DOHH2 (cell line): Measurements from ENCODE around the gene BET1.

Experiments used
- H3F3A ChIP-seq: fragments of 200-600 bp; sonication (generic), shearing (Covaris generic); 2 replicates; pipeline ENCODE4 v1.6.0; 2016; ENCODE audit warnings: antibody characterized with exemption, mild to moderate bottlenecking; ENCODE audit not compliant: control insufficient read depth, insufficient read depth
- H3K27ac ChIP-seq: fragments of 200-600 bp; sonication (generic); 2 replicates; pipeline ENCODE4 v1.5.1; 2014; ENCODE audit warnings: low read depth, mild to moderate bottlenecking, low read length, moderate library complexity
- H3K27me3 ChIP-seq: fragments of 200-600 bp; sonication (generic); 2 replicates; pipeline ENCODE4 v1.6.1; 2014; ENCODE audit warnings: mild to moderate bottlenecking, low read length, mixed read lengths; ENCODE audit not compliant: control insufficient read depth
- H3K36me3 ChIP-seq: fragments of 200-600 bp; sonication (generic); 2 replicates; pipeline ENCODE4 v1.6.1; 2014; ENCODE audit warnings: mild to moderate bottlenecking, low read length, moderate library complexity, mixed read lengths; ENCODE audit not compliant: control insufficient read depth
- H3K4me1 ChIP-seq: fragments of 200-600 bp; sonication (generic); 2 replicates; pipeline ENCODE4 v1.6.1; 2014; ENCODE audit warnings: mild to moderate bottlenecking, low read length, mixed read lengths; ENCODE audit not compliant: control insufficient read depth
- H3K4me2 ChIP-seq: fragments of 200-600 bp; sonication (generic); 2 replicates; pipeline ENCODE4 v1.6.0; 2014; ENCODE audit warnings: mild to moderate bottlenecking, low read length, moderate library complexity
- H3K4me3 ChIP-seq: fragments of 200-600 bp; sonication (generic); 2 replicates; pipeline ENCODE4 v1.5.1; 2014; ENCODE audit warnings: mild to moderate bottlenecking, low read length, mixed read lengths
- H3K79me2 ChIP-seq: fragments of 200-600 bp; sonication (generic); 2 replicates; pipeline ENCODE4 v1.6.1; 2014; ENCODE audit warnings: mild to moderate bottlenecking, low read length, mixed read lengths; ENCODE audit not compliant: control insufficient read depth
- H3K9me2 ChIP-seq: fragments of 200-600 bp; sonication (generic); replicated peaks from 2 replicates; pipeline ENCODE4 v1.6.1; 2014; ENCODE audit warnings: mild to moderate bottlenecking, low read length, mixed read lengths; ENCODE audit not compliant: control insufficient read depth
- H3K9me3 ChIP-seq: fragments of 200-600 bp; sonication (generic); 2 replicates; pipeline ENCODE4 v1.6.1; 2014; ENCODE audit warnings: antibody characterized with exemption, low read length, mixed read lengths; ENCODE audit not compliant: control insufficient read depth, insufficient read depth
- H4K20me1 ChIP-seq: fragments of 200-600 bp; sonication (generic); 2 replicates; pipeline ENCODE4 v1.6.0; 2014; ENCODE audit warnings: low read depth, mild to moderate bottlenecking, antibody characterized with exemption, low read length, moderate library complexity; ENCODE audit not compliant: control insufficient read depth, insufficient read depth
- CTCF ChIP-seq: fragments of 200-600 bp; sonication (generic); IDR thresholded peaks from one replicate; pipeline ENCODE4 v1.5.1; 2014; ENCODE audit warnings: antibody characterized with exemption, mild to moderate bottlenecking, low read depth, low read length; ENCODE audit not compliant: poor library complexity, severe bottlenecking
- EZH2phosphoT487 ChIP-seq: fragments of 200-600 bp; sonication (generic); IDR thresholded peaks from 2 replicates; pipeline ENCODE4 v1.6.1; 2017; ENCODE audit warnings: borderline replicate concordance, mild to moderate bottlenecking, antibody characterized with exemption, low read length, moderate library complexity, mixed read lengths

Gene BET1

GRCh38 chr7:94039368-94040035, 35.3 kb upstream of the BET1 start:
- no peaks in the 10 kb centered on the region for H3K9me3 ChIP-seq
- peaks cover 63% of the 10 kb centered on the region for H3K4me1 ChIP-seq
- no peaks in the 10 kb centered on the region for H3K79me2 ChIP-seq
- TF ChIP-seq CTCF (no peak), EZH2phosphoT487 (no peak)
- no peaks in the 10 kb centered on the region for H3K9me2 ChIP-seq
- no peak overlapping the region for H3K4me3 ChIP-seq
- peak overlapping the region; percentile 27 for H3K4me2 ChIP-seq
- H3K27ac ChIP-seq, result no peak overlapping the region
- H3K27me3 ChIP-seq, result no peaks in the 10 kb centered on the region
- H3F3A ChIP-seq, result no peaks in the 10 kb centered on the region
- no peaks in the 10 kb centered on the region for H4K20me1 ChIP-seq
- H3K36me3 ChIP-seq, result no peaks in the 10 kb centered on the region

- Histone ChIP-seq H3K27me3 (no peaks in the 10 kb centered on the region), H3K4me3 (no peak overlapping the region), H3K27ac (no peak overlapping the region), H3F3A (no peaks in the 10 kb centered on the region), H3K4me2 (no peak overlapping the region), H3K9me3 (no peaks in the 10 kb centered on the region), H4K20me1 (no peaks in the 10 kb centered on the region), H3K9me2 (no peaks in the 10 kb centered on the region), H3K36me3 (no peaks in the 10 kb centered on the region), H3K4me1 (peaks cover 41% of the 10 kb centered on the region), H3K79me2 (no peaks in the 10 kb centered on the region)
- TF ChIP-seq CTCF (no peak), EZH2phosphoT487 (no peak)
Observed at GRCh38 chr7:94031865-94032264, 27.7 kb upstream of the BET1 start.

GRCh38 chr7:94030634-94031033, 26.5 kb upstream of the BET1 start:
- Histone ChIP-seq H3K36me3 (no peaks in the 10 kb centered on the region), H3K9me2 (no peaks in the 10 kb centered on the region)

More at GRCh38 chr7:94030634-94031033, 26.5 kb upstream of the BET1 start:
- Histone ChIP-seq H3K79me2 (no peaks in the 10 kb centered on the region), H3F3A (no peaks in the 10 kb centered on the region), H3K4me2 (peak overlapping the region; percentile 51; the same call in 1 of the 2 replicates), H3K4me3 (no peak overlapping the region), H3K27me3 (no peaks in the 10 kb centered on the region), H3K4me1 (peaks cover 32% of the 10 kb centered on the region), H4K20me1 (no peaks in the 10 kb centered on the region), H3K9me3 (no peaks in the 10 kb centered on the region), H3K27ac (no peak overlapping the region)
- TF ChIP-seq CTCF, result no peak
- no peak for TF ChIP-seq EZH2phosphoT487
